Limb (tissue), 2 donors: ENCODE results near the gene CBX4.
"Not testable (repeated sequence)": the region's sequence is repeated elsewhere in the genome, so short reads cannot be mapped to it uniquely, and the experiment has no call there.

Source experiments
- DNase-seq, 2 donors: peaks; one replicate each; pipeline ENCODE4 v3.0.0-alpha.2; 2016; ENCODE audit errors: extremely low spot score in 2 of 2

CBX4 gene

GRCh38 chr17:79861413-79862216 lies 22.4 kb upstream of the CBX4 start:
- no peak for DNase-seq

- peak in 1 of 2 donors; percentile 2 for DNase-seq
These were observed 20.7 kb upstream of the CBX4 start for GRCh38 chr17:79859676-79860615.

- DNase-seq = no peak
These were observed 17.9 kb upstream of the CBX4 start for GRCh38 chr17:79857095-79857494.

GRCh38 chr17:79855331-79856124 lies 16.3 kb upstream of the CBX4 start:
- DNase-seq = no peak

GRCh38 chr17:79854080-79855060 lies 15.1 kb upstream of the CBX4 start:
- no peak for DNase-seq

- DNase-seq = not testable (repeated sequence)
These were observed 13.9 kb upstream of the CBX4 start for GRCh38 chr17:79853168-79853567.

- DNase-seq = no peak
These were observed 13.5 kb upstream of the CBX4 start for GRCh38 chr17:79852748-79853147.

- DNase-seq = no peak
These were observed 12.2 kb upstream of the CBX4 start for GRCh38 chr17:79851461-79851817.

- no peak for DNase-seq
These were observed 11.6 kb upstream of the CBX4 start for GRCh38 chr17:79850571-79851460.

GRCh38 chr17:79849953-79850352 lies 10.7 kb upstream of the CBX4 start:
- no peak for DNase-seq

GRCh38 chr17:79848370-79848766 lies 9.1 kb upstream of the CBX4 start:
- DNase-seq = no peak

- no peak for DNase-seq
These were observed 8.6 kb upstream of the CBX4 start for GRCh38 chr17:79847698-79848369.

- DNase-seq = no peak
These were observed 6.3 kb upstream of the CBX4 start for GRCh38 chr17:79845601-79845949.

- DNase-seq = peak in 1 of 2 donors; percentile 81
These were observed 5.8 kb upstream of the CBX4 start for GRCh38 chr17:79844869-79845600.

GRCh38 chr17:79843816-79844800 lies 4.9 kb upstream of the CBX4 start:
- peak in 1 of 2 donors; percentile 81 for DNase-seq

GRCh38 chr17:79843474-79843815 lies 4.2 kb upstream of the CBX4 start:
- DNase-seq = no peak
